AG04449 (cell line): ENCODE measurements around the gene GRIN2A.

ENCODE experiments used
- CTCF ChIA-PET: fragments of 350-600 bp; formaldehyde crosslinking; extraction: SDS; loops from one replicate; lab custom pipeline; 2021; ENCODE audit warnings: antibody characterized with exemption; lab: Yijun Ruan, JAX
- POLR2A ChIA-PET: fragments of 400-600, 350-600 bp; formaldehyde crosslinking; extraction: SDS; loops from one replicate; lab custom pipeline; 2020; ENCODE audit warnings: antibody characterized with exemption, inconsistent platforms; lab: Yijun Ruan, JAX
- DNase-seq: peaks from one replicate; pipeline ENCODE4 v3.0.0-alpha.2; 2010; ENCODE audit warnings: low read depth, low spot score
- H3K4me3 ChIP-seq: 2 replicates; pipeline ENCODE4 v1.5.1; 2011; ENCODE audit warnings: low read depth, mild to moderate bottlenecking, control low read depth, low read length
- TF ChIP-seq, protein P1 (sequence below): IDR thresholded peaks from one replicate; pipeline ENCODE4 v1.5.1; 2011; ENCODE audit warnings: mild to moderate bottlenecking, moderate library complexity, low read length, control low read depth, inconsistent platforms; ENCODE audit not compliant: insufficient read depth; ENCODE audit errors: missing control alignments

The GRIN2A gene

DNA sequence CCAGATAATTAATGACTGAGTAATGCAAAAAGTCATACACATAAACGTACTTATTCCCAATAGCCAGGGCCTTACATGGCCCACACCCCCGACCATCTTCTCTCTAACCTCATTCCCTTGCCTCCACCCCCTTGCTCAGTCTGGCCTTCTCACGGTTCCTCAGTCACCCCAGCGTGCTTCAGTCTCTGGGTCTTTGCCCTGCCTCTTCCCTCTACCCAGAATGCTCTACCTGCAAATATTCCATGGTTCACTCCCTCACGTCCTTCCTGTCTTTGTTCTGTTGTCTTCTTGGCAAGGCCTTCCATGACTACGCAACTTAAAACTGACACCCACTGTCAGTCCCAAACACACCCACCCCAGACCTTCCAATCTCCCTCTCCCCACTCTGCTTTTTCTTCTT lies 468.3 kb downstream of the GRIN2A start:
- TF ChIP-seq, protein P1, sequence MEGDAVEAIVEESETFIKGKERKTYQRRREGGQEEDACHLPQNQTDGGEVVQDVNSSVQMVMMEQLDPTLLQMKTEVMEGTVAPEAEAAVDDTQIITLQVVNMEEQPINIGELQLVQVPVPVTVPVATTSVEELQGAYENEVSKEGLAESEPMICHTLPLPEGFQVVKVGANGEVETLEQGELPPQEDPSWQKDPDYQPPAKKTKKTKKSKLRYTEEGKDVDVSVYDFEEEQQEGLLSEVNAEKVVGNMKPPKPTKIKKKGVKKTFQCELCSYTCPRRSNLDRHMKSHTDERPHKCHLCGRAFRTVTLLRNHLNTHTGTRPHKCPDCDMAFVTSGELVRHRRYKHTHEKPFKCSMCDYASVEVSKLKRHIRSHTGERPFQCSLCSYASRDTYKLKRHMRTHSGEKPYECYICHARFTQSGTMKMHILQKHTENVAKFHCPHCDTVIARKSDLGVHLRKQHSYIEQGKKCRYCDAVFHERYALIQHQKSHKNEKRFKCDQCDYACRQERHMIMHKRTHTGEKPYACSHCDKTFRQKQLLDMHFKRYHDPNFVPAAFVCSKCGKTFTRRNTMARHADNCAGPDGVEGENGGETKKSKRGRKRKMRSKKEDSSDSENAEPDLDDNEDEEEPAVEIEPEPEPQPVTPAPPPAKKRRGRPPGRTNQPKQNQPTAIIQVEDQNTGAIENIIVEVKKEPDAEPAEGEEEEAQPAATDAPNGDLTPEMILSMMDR = no peak
- no peak for DNase-seq
- CTCF ChIA-PET = no interaction called here

DNA sequence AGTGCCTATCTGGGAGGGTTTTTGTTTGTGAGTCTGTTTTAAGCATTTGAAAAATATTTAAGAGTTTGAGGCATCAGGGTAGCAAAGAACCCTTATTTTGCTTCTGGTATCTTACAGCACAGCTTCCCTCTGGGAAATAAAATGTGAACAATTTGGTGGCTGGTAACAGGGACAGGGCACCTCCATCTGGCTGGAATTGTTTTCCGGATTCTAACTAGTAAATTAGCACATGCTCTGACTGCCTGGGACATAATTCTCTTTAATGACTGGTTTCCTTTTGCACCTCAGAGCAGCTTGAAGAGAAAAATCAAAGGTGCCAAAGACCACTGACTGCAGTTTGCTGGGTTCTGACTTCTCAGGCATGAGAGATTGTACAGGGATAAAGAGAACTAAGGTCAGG lies 469.1 kb downstream of the GRIN2A start:
- TF ChIP-seq, protein P1 = no peak
- no peak overlapping the region for H3K4me3 ChIP-seq
- CTCF ChIA-PET = no interaction called here
- no peak for DNase-seq
- POLR2A ChIA-PET = no interaction called here

More for the DNA sequence above, 468.3 kb downstream of the GRIN2A start:
- H3K4me3 ChIP-seq = no peak overlapping the region
- POLR2A ChIA-PET = no interaction called here

DNA sequence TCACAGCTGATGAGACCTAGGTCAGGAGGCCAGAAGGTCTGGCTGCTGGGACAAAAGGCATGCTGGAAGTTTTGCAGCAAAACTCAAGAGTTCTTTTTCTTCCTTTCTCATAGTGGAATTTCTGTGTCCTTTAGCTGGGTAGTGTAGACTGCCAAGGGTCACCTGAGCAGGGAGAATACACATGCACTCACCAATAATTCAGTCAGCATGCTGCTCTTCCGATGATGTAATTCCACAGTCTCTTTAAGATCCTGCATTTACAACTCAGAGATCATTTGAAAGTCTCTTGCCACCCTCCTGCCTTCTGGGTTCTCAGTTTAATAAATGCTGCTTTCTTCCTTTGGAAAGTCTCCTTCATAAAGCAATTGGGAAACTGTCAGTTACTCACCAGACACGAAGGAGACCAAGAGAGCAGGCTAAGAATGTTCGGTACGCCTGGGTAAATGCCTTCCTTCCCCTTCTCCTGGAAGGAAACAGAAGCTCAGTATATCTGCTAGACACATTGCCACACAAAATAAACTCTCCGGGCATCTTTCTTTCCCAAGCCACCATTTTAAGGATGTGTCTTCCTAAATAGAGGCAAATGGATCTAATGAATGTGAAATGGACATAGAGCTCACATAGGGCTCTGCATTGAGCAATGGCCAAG lies 473.1 kb downstream of the GRIN2A start:
- POLR2A ChIA-PET = no interaction called here
- no peak for DNase-seq
- H3K4me3 ChIP-seq = no peak overlapping the region
- CTCF ChIA-PET = no interaction called here
- TF ChIP-seq, protein P1 = no peak

DNA sequence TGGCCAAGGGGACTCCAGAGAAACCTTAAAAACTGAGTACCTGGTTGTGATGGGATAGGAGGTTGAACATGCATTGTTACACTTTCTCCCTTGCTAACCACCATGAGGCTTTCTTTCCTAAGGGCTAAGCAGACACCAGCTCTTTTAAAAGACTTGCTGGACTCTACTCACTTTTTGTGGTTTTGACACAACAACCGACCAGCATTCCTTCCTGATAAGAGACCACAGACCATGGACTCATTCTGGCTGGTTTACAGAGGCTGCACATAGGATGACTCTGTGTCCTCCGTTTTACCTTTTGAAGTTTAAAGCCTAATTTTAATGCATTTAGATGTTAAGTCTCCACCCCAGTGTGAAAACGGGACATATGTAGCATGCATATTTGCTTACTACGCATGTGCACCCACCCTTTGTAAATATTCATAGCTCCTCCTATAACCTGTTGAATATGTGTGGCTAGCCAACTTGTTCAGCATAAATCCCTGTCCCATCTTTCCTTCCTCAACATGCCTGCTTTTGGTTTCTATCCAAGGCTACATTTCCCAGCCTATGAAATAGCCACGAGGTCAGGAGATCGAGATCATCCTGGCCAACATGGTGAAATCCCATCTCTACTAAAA lies 475.9 kb downstream of the GRIN2A start:
- no peak overlapping the region for H3K4me3 ChIP-seq
- CTCF ChIA-PET = no interaction called here
- TF ChIP-seq, protein P1 = no peak
- no peak for DNase-seq
- POLR2A ChIA-PET = no interaction called here

DNA sequence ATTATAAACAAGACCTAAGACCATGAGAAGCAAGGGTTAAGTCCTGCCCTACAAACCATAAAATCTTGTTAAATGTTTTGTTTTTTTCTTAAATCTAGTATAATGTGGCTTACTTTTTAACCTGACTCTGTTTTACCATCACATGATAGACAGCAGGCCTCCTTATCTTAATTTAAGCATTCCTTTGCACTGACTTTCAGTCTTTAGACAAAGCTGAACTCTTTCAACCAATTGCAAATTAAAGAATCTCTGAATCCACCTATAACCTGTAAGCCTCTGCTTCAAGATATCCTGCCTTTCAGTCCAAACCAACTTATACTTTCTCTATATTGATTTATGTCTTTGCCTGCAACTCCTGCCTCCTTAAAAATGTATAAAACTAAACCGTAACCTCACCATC lies 478.5 kb downstream of the GRIN2A start:
- ChIA-PET CTCF (no interaction called here), POLR2A (no interaction called here)
- DNase-seq = no peak
- TF ChIP-seq, protein P1 = no peak
- H3K4me3 ChIP-seq = no peak overlapping the region
